IMR-90 (cell line): Measurements from ENCODE around the gene PLCH1. TPM values are rescaled to one million over a fixed set of nuclear protein-coding genes. Genes with fewer than 3 reads are reported as not detected.

Experiments used
- ATAC-seq: fragments of 200-7000 bp; cut with Tn5 transposase; 2 replicates; pipeline ENCODE4 v1.9.1; 2020; ENCODE audit warnings: low read depth, mild to moderate bottlenecking, moderate library complexity
- BruUV-seq: library from RNA; stranded (reverse); fragments of 400-500 nt; replicated peaks from 2 replicates; lab custom pipeline; 2021; lab: Mats Ljungman, UMichigan
- CTCF ChIA-PET: fragments of 300-600 bp; formaldehyde crosslinking; extraction: SDS; loops from one replicate; lab custom pipeline; 2021; ENCODE audit warnings: antibody characterized with exemption; lab: Yijun Ruan, JAX
- POLR2A ChIA-PET: fragments of 300-600 bp; sonication (Branson Sonifier 250); formaldehyde crosslinking; loops from one replicate; lab custom pipeline; 2022; ENCODE audit warnings: antibody characterized with exemption; ENCODE audit not compliant: unreplicated experiment; lab: Charles Lee
- DNase-seq: peaks from one replicate; pipeline ENCODE4 v3.0.0; 2013
- H2AFZ ChIP-seq: replicated peaks from 2 replicates; pipeline ENCODE3; 2013; ENCODE audit warnings: low read length, mild to moderate bottlenecking; ENCODE audit not compliant: poor library complexity
- H2AK5ac ChIP-seq: 2 replicates; pipeline ENCODE4 v1.6.1; 2013; ENCODE audit warnings: low read depth, low read length, inconsistent platforms
- H2AK9ac ChIP-seq: replicated peaks from 2 replicates; pipeline ENCODE3; 2013; ENCODE audit warnings: mild to moderate bottlenecking, low read depth, low read length, moderate library complexity; ENCODE audit not compliant: poor library complexity
- H2BK120ac ChIP-seq: 2 replicates; pipeline ENCODE4 v1.6.1; 2013; ENCODE audit warnings: low read depth, low read length, inconsistent platforms
- H2BK15ac ChIP-seq: 3 replicates; pipeline ENCODE4 v1.6.1; 2013; ENCODE audit warnings: low read depth, low read length, inconsistent platforms
- H2BK20ac ChIP-seq: 2 replicates; pipeline ENCODE4 v1.6.1; 2013; ENCODE audit warnings: low read depth, mild to moderate bottlenecking, inconsistent platforms, low read length, moderate library complexity
- H2BK5ac ChIP-seq: 2 replicates; pipeline ENCODE4 v1.6.1; 2013; ENCODE audit warnings: mild to moderate bottlenecking, low read depth, low read length, inconsistent platforms; ENCODE audit not compliant: poor library complexity, severe bottlenecking
- H3K14ac ChIP-seq: replicated peaks from 2 replicates; pipeline ENCODE4 v1.6.1; 2013; ENCODE audit warnings: low read depth, low read length, inconsistent platforms
- H3K18ac ChIP-seq: 2 replicates; pipeline ENCODE4 v1.6.1; 2013; ENCODE audit warnings: low read depth, low read length, control low read depth
- H3K23ac ChIP-seq: 2 replicates; pipeline ENCODE4 v1.6.1; 2013; ENCODE audit warnings: low read depth, low read length, inconsistent platforms
- H3K27ac ChIP-seq: 2 replicates; pipeline ENCODE4 v1.5.1; 2013; ENCODE audit warnings: mild to moderate bottlenecking, control low read depth, low read length; ENCODE audit not compliant: insufficient read depth
- H3K27me3 ChIP-seq: 2 replicates; pipeline ENCODE4 v1.6.1; 2013; ENCODE audit warnings: low read length; ENCODE audit not compliant: control insufficient read depth, insufficient read depth
- H3K36me3 ChIP-seq: 2 replicates; pipeline ENCODE4 v1.6.1; 2013; ENCODE audit warnings: low read length, mixed read lengths; ENCODE audit not compliant: control insufficient read depth, insufficient read depth
- H3K4ac ChIP-seq: 2 replicates; pipeline ENCODE4 v1.6.1; 2013; ENCODE audit warnings: low read depth, low read length, inconsistent platforms
- H3K4me1 ChIP-seq: 2 replicates; pipeline ENCODE4 v1.6.1; 2013; ENCODE audit warnings: low read length, mixed read lengths; ENCODE audit not compliant: control insufficient read depth, insufficient read depth
- H3K4me2 ChIP-seq: 2 replicates; pipeline ENCODE4 v1.6.1; 2013; ENCODE audit warnings: low read depth, mild to moderate bottlenecking, control low read depth, low read length, moderate library complexity
- H3K4me3 ChIP-seq: 2 replicates; pipeline ENCODE4 v1.5.1; 2013; ENCODE audit warnings: low read depth, mild to moderate bottlenecking, control low read depth, low read length, moderate library complexity; ENCODE audit not compliant: insufficient read depth
- H3K56ac ChIP-seq: 2 replicates; pipeline ENCODE4 v1.6.1; 2013; ENCODE audit warnings: low read length, inconsistent platforms; ENCODE audit not compliant: insufficient read depth; ENCODE audit errors: extremely low read depth
- H3K79me1 ChIP-seq, 2 experiments: 2 replicates each; pipeline ENCODE4 v1.6.1; 2013; ENCODE audit warnings: low read length in 2 of 2, inconsistent platforms in 1 of 2, low read depth in 1 of 2
- H3K9ac ChIP-seq: 2 replicates; pipeline ENCODE4 v1.6.1; 2013; ENCODE audit warnings: low read depth, low read length, control low read depth
- H3K9me1 ChIP-seq: 2 replicates; pipeline ENCODE4 v1.6.1; 2013; ENCODE audit warnings: low read length, inconsistent platforms; ENCODE audit not compliant: insufficient read depth
- H3K9me3 ChIP-seq: 2 replicates; pipeline ENCODE4 v1.6.1; 2013; ENCODE audit warnings: low read length; ENCODE audit not compliant: control insufficient read depth, insufficient read depth
- H4K20me1 ChIP-seq: 2 replicates; pipeline ENCODE4 v1.6.1; 2013; ENCODE audit warnings: low read length, inconsistent platforms; ENCODE audit not compliant: insufficient read depth
- H4K5ac ChIP-seq: 2 replicates; pipeline ENCODE4 v1.6.1; 2013; ENCODE audit warnings: mild to moderate bottlenecking, low read depth, low read length, control low read depth
- H4K8ac ChIP-seq, 2 experiments: 2 replicates each; pipeline ENCODE4 v1.6.1; 2013; ENCODE audit warnings: low read depth in 2 of 2, low read length in 2 of 2, control low read depth in 1 of 2, inconsistent platforms in 1 of 2
- H4K91ac ChIP-seq: 2 replicates; pipeline ENCODE4 v1.6.1; 2013; ENCODE audit warnings: low read depth, low read length, inconsistent platforms; ENCODE audit not compliant: insufficient read depth
- BHLHE40 ChIP-seq: fragments of 150-350 bp; IDR thresholded peaks from 2 replicates; pipeline ENCODE4 v1.6.1; 2016; ENCODE audit warnings: mild to moderate bottlenecking, low read depth, low read length
- CHD1 ChIP-seq: IDR thresholded peaks from 2 replicates; pipeline ENCODE4 v1.6.1; 2012; ENCODE audit warnings: low read depth, low read length, improper control_type of control experiment
- ELK1 ChIP-seq: fragments of 150-350 bp; IDR thresholded peaks from 2 replicates; pipeline ENCODE4 v1.6.1; 2016; ENCODE audit warnings: low read depth, mild to moderate bottlenecking, low read length, moderate library complexity, borderline replicate concordance
- FOS ChIP-seq: fragments of 150-350 bp; IDR thresholded peaks from 2 replicates; pipeline ENCODE4 v1.6.1; 2016; ENCODE audit warnings: low read depth, low read length
- MAFK ChIP-seq: IDR thresholded peaks from 2 replicates; pipeline ENCODE4 v1.6.1; 2012; ENCODE audit warnings: low read depth, low read length, improper control_type of control experiment
- MXI1 ChIP-seq: IDR thresholded peaks from 2 replicates; pipeline ENCODE4 v1.6.1; 2012; ENCODE audit warnings: low read depth, mild to moderate bottlenecking, low read length, moderate library complexity, borderline replicate concordance
- NFE2L2 ChIP-seq: fragments of 150-350 bp; IDR thresholded peaks from 2 replicates; pipeline ENCODE4 v1.6.1; 2016; ENCODE audit warnings: low read depth, mild to moderate bottlenecking, low read length
- RFX5 ChIP-seq: IDR thresholded peaks from 2 replicates; pipeline ENCODE4 v1.8.0; 2012; ENCODE audit warnings: low read depth, mild to moderate bottlenecking, low read length, moderate library complexity
- USF2 ChIP-seq: fragments of 150-350 bp; IDR thresholded peaks from 2 replicates; pipeline ENCODE4 v1.6.1; 2017; ENCODE audit warnings: mild to moderate bottlenecking, antibody characterized with exemption, low read length, low read depth
- WGBS, 2 experiments: methylation state at CpG; one replicate each; pipeline versions ENCODE4 v1.1.5 to v1.1.7; 2013; ENCODE audit warnings: missing lambda C conversion rate in 2 of 2; ENCODE audit not compliant: insufficient read length in 1 of 2; ENCODE audit errors: extremely low coverage in 2 of 2; 5-methylcytosine and 5-hydroxymethylcytosine counted together
- dilution Hi-C: fragments of 300-500 bp; cut with HindIII; formaldehyde crosslinking; loops from one replicate; pipeline ENCODE4 v1.14.3; 2018; ENCODE audit warnings: low sequenced_read_pairs; ENCODE audit not compliant: unreplicated experiment
- in situ Hi-C: fragments of 300-500 bp; cut with MboI; formaldehyde crosslinking; loops from 3 replicates; pipeline ENCODE4 v1.14.3; 2019; ENCODE audit warnings: low sequenced_read_pairs, inconsistent platforms, mixed read lengths
- intact Hi-C: fragments of 100-400 bp; cut with micrococcal nuclease; formaldehyde crosslinking; loops from 2 replicates; pipeline ENCODE4 v1.10.0; 2022
- polyA plus RNA-seq, 3 experiments: library from polyadenylated mRNA; depleted of rRNA; stranded (reverse); fragments of >200 nt; gene quantifications; 2 replicates each; pipeline ENCODE4 v1.2.3, GENCODE V29; 2012; ENCODE audit warnings: low replicate concordance in 1 of 3
- total RNA-seq: library from RNA; depleted of rRNA; stranded (reverse); fragments of >200 nt; gene quantifications from 2 replicates; pipeline ENCODE4 v1.2.3, GENCODE V29; 2012
- TF ChIP-seq, protein P1 (sequence below): conservative IDR thresholded peaks from 2 replicates; pipeline ENCODE4 v1.5.1; 2012; ENCODE audit warnings: mild to moderate bottlenecking, low read depth, low read length, improper control_type of control experiment

PLCH1 gene
- total and polyA plus RNA-seq, 2 of the 4 experiments (the other 2 are of a cell fraction) = not detected

DNA sequence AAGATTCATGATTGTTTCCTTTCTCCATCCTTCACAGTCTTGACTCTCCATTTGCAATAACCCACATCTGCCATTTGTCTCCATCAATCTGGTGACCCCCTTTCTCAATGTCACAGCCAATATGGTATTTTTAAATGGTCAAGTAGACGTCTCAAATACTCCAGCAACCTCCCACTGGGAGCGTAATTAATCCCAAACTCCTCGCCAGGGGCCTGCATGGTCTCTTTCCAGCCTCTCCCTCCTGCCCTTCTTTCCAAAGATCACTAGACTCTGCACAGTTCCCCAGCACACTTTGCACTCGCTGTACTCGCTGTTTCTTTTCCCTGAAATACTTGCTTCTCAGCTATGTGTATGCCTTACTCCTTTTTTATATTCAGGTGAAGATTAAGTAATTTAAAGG is 115.3 kb downstream of the PLCH1 start:
- Histone ChIP-seq H3K18ac (no peak overlapping the region), H2BK15ac (no peak overlapping the region), H3K9me1 (no peaks in the 10 kb centered on the region), H3K27me3 (no peaks in the 10 kb centered on the region), H3K27ac (no peak overlapping the region), H2AK9ac (no peak overlapping the region), H4K8ac (no peak overlapping the region), H2AK5ac (no peak overlapping the region), H3K56ac (no peak overlapping the region), H3K4me3 (no peak overlapping the region), H3K79me1 (no peaks in the 10 kb centered on the region), H3K23ac (no peak overlapping the region), H4K20me1 (no peaks in the 10 kb centered on the region), H4K91ac (no peak overlapping the region), H2BK120ac (no peak overlapping the region), H2AFZ (no peak overlapping the region), H3K4me2 (no peak overlapping the region), H3K4ac (no peak overlapping the region), H3K9ac (no peak overlapping the region), H4K5ac (no peak overlapping the region), H3K9me3 (peaks cover 2% of the 10 kb centered on the region; the same call in 1 of the 2 replicates), H3K4me1 (no peaks in the 10 kb centered on the region), H3K14ac (no peak overlapping the region), H3K36me3 (no peaks in the 10 kb centered on the region), H2BK5ac (no peak overlapping the region), H2BK20ac (no peak overlapping the region)
- POLR2A ChIA-PET = no interaction called here
- dilution Hi-C loops (no loop called here), intact Hi-C loops (no loop called here), in situ Hi-C loops (no loop called here)
- CTCF ChIA-PET = no interaction called here
- WGBS, 2 experiments = 13% methylated on average over 1 of the region's 5 CpGs; no CpG with 5 or more reads in 1 of the 2 experiments
- DNase-seq (no peak), ATAC-seq (no peak)
- no TSS peak for BruUV-seq
- TF ChIP-seq NFE2L2 = no peak
- TF ChIP-seq USF2 = no peak
- no peak for TF ChIP-seq MAFK
- TF ChIP-seq BHLHE40 = no peak
- TF ChIP-seq MXI1 = no peak
- no peak for TF ChIP-seq FOS
- TF ChIP-seq, protein P1, sequence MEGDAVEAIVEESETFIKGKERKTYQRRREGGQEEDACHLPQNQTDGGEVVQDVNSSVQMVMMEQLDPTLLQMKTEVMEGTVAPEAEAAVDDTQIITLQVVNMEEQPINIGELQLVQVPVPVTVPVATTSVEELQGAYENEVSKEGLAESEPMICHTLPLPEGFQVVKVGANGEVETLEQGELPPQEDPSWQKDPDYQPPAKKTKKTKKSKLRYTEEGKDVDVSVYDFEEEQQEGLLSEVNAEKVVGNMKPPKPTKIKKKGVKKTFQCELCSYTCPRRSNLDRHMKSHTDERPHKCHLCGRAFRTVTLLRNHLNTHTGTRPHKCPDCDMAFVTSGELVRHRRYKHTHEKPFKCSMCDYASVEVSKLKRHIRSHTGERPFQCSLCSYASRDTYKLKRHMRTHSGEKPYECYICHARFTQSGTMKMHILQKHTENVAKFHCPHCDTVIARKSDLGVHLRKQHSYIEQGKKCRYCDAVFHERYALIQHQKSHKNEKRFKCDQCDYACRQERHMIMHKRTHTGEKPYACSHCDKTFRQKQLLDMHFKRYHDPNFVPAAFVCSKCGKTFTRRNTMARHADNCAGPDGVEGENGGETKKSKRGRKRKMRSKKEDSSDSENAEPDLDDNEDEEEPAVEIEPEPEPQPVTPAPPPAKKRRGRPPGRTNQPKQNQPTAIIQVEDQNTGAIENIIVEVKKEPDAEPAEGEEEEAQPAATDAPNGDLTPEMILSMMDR = no peak
- TF ChIP-seq CHD1 = no peak
- no peak for TF ChIP-seq RFX5
- no peak for TF ChIP-seq ELK1
